GM20000 (cell line): Measurements from ENCODE around the gene PTPRM.

Experiments used
- DNase-seq: peaks from one replicate; pipeline ENCODE4 v3.0.0; 2012; ENCODE audit warnings: low spot score
- CTCF ChIP-seq: IDR thresholded peaks from 2 replicates; pipeline ENCODE4 v1.5.1; 2012; ENCODE audit warnings: mild to moderate bottlenecking, control low read depth; ENCODE audit errors: extremely low read depth, missing control alignments

Gene PTPRM

GRCh38 chr18:8349608-8350323 lies 782.6 kb downstream of the PTPRM start:
- no peak for TF ChIP-seq CTCF
- no peak for DNase-seq

- TF ChIP-seq CTCF = no peak
- no peak for DNase-seq
These were observed 783.5 kb downstream of the PTPRM start for GRCh38 chr18:8350628-8351027.

- no peak for DNase-seq
- TF ChIP-seq CTCF = no peak
These were observed 784.0 kb downstream of the PTPRM start for GRCh38 chr18:8351161-8351560.

- DNase-seq = no peak
- TF ChIP-seq CTCF = no peak
These were observed 787.2 kb downstream of the PTPRM start for GRCh38 chr18:8354304-8354703.

- DNase-seq = no peak
- TF ChIP-seq CTCF = no peak
These were observed 788.9 kb downstream of the PTPRM start for GRCh38 chr18:8356001-8356400.

- no peak for DNase-seq
- TF ChIP-seq CTCF = no peak
These were observed 790.2 kb downstream of the PTPRM start for GRCh38 chr18:8357320-8357719.

- no peak for TF ChIP-seq CTCF
- no peak for DNase-seq
These were observed 791.1 kb downstream of the PTPRM start for GRCh38 chr18:8358033-8358765.
